ENCODE data around the gene CPAMD8. TPM values are rescaled to one million over a fixed set of nuclear protein-coding genes. Genes with fewer than 3 reads are reported as not detected.

The CPAMD8 gene
- total and polyA plus RNA-seq, 2 of the 8 experiments (the other 6 are each of a cell fraction or from before 2014, with no cell fraction given) = 6.1 to 9.2 TPM

GRCh38 chr19:17063428-17063827 lies 36.8 kb upstream of the CPAMD8 start:
- H4K8ac ChIP-seq (ENCODE audit: extremely low read depth, insufficient read depth, low read length) = no peak overlapping the region
- ChIA-PET CTCF (ENCODE audit: partially characterized antibody) (interaction anchor here (1.9 kb wide), 1 partner anchor 12 kb away, joined by 5 read pairs; no protein-coding TSS in a partner anchor), POLR2A (ENCODE audit: partially characterized antibody) (no interaction called here)
- peaks cover 18 to 32% (median 25%) of the 10 kb centered on the region in 4 experiments for H3K36me3 ChIP-seq (ENCODE audit: control insufficient read depth in 2 of 4, insufficient read depth in 4 of 4, low read length in 3 of 4)
- H3K9ac ChIP-seq (replicated peaks in 1 of 4; ENCODE audit: extremely low read depth in 1 of 4, low read depth in 3 of 4, low read length in 3 of 4) = no peak overlapping the region; a peak in 1 of 7 replicates
- peaks cover 2% of the 10 kb centered on the region; the same call in 1 of the 2 replicates for H3K79me1 ChIP-seq (ENCODE audit: low read depth, low read length)
- no peaks in the 10 kb centered on the region for H3K23me2 ChIP-seq (ENCODE audit: low read depth, low read length)
- H2AK5ac ChIP-seq (ENCODE audit: low read depth, low read length) = no peak overlapping the region
- no peak overlapping the region for H3K56ac ChIP-seq (replicated peaks; ENCODE audit: insufficient read length, low read depth, low read length)
- H3K4ac ChIP-seq (replicated peaks; ENCODE audit: insufficient read length, low read depth, low read length) = no peak overlapping the region
- H2AFZ ChIP-seq (ENCODE audit: low read length) = no peak overlapping the region
- H3K9me3 ChIP-seq (ENCODE audit: insufficient read depth in 2 of 2, low read depth in 1 of 2, low read length in 1 of 2) = peaks cover 11 to 15% of the 10 kb centered on the region in 2 experiments
- H4K91ac ChIP-seq (replicated peaks; ENCODE audit: insufficient read length, low read length) = no peak overlapping the region
- WGBS, 2 experiments (ENCODE audit: extremely low coverage in 1 of 2, insufficient coverage in 1 of 2, insufficient read length in 1 of 2, insufficient replicate concordance in 2 of 2, low coverage in 1 of 2, low lambda C conversion rate in 2 of 2, missing lambda C conversion rate in 1 of 2) = 95% methylated on average over 2 of the region's 2 CpGs; no CpG with 5 or more reads in 1 of the 2 experiments
- no peak overlapping the region for H2BK120ac ChIP-seq (replicated peaks; ENCODE audit: low read depth, low read length)
- H4K20me1 ChIP-seq (replicated peaks in 1 of 2; ENCODE audit: control insufficient read depth in 1 of 2, insufficient read depth in 2 of 2, low read length in 2 of 2) = peaks cover 2 to 3% of the 10 kb centered on the region in 2 experiments
- H3K27ac ChIP-seq (ENCODE audit: low read depth, low read length) = no peak overlapping the region
- H3K4me2 ChIP-seq (ENCODE audit: insufficient read depth in 1 of 2, low read depth in 2 of 2, low read length in 2 of 2) = no peak overlapping the region
- H2BK5ac ChIP-seq (ENCODE audit: low read depth, low read length) = no peak overlapping the region
- no peak overlapping the region for H3K18ac ChIP-seq (ENCODE audit: extremely low read depth, low read length)
- no peaks in the 10 kb centered on the region for H3K4me1 ChIP-seq (replicated peaks in 1 of 4; ENCODE audit: control insufficient read depth in 3 of 4, insufficient read depth in 4 of 4, low read length in 3 of 4)
- H2BK15ac ChIP-seq (ENCODE audit: low read length) = no peak overlapping the region
- FAIRE-seq (no peak), DNase-seq (ENCODE audit: low read depth in 1 of 2, low spot score in 2 of 2) (no peak)
- H2BK20ac ChIP-seq (ENCODE audit: low read length) = no peak overlapping the region
- peaks cover 0 to 32% of the 10 kb centered on the region in 2 experiments; a peak in 2 of 4 replicates for H3K79me2 ChIP-seq (ENCODE audit: control insufficient read depth in 1 of 2, insufficient read depth in 2 of 2, low read length in 2 of 2)
- H3K27me3 ChIP-seq (replicated peaks in 1 of 4; ENCODE audit: control insufficient read depth in 3 of 4, extremely low read depth in 1 of 4, insufficient read depth in 3 of 4, low read length in 3 of 4) = no peaks in the 10 kb centered on the region
- H3K14ac ChIP-seq (ENCODE audit: insufficient read length) = no peak overlapping the region
- H4K5ac ChIP-seq (ENCODE audit: insufficient read length, low read depth, low read length) = no peak overlapping the region
- no peak overlapping the region for H3K4me3 ChIP-seq (ENCODE audit: extremely low read depth in 1 of 4, insufficient read depth in 2 of 4, low read depth in 3 of 4, low read length in 4 of 4)
- H2BK12ac ChIP-seq (ENCODE audit: low read depth, low read length) = no peak overlapping the region
- H3K23ac ChIP-seq (ENCODE audit: insufficient read length) = no peak overlapping the region
- no peak for TF ChIP-seq ASH2L (IDR thresholded peaks at IDR 0.05; ENCODE audit: low read length)
- no peak for TF ChIP-seq KDM5A (IDR thresholded peaks at IDR 0.05; ENCODE audit: low read length)
- no peak for TF ChIP-seq SAP30 (IDR thresholded peaks at IDR 0.05; ENCODE audit: insufficient read depth, insufficient replicate concordance, low read length)
- TF ChIP-seq SP4 (IDR thresholded peaks at IDR 0.05; ENCODE audit: low read length) = no peak
- TF ChIP-seq RNF2 (IDR thresholded peaks at IDR 0.05; ENCODE audit: borderline replicate concordance, low read depth, low read length, missing control alignments, poor library complexity, severe bottlenecking) = no peak
- TF ChIP-seq YY1 (IDR thresholded peaks at IDR 0.05; ENCODE audit: low read depth, low read length) = no peak
- no peak for TF ChIP-seq NRF1 (IDR thresholded peaks at IDR 0.05; ENCODE audit: low read depth, low read length)
- no peak for TF ChIP-seq TAF1 (IDR thresholded peaks at IDR 0.05; ENCODE audit: low read depth, low read length)
- no peak for TF ChIP-seq CTCF (IDR thresholded peaks at IDR 0.05; ENCODE audit: control extremely low read depth in 1 of 3, insufficient read depth in 1 of 3, low read depth in 1 of 3, low read length in 3 of 3)
- TF ChIP-seq MAFK (IDR thresholded peaks at IDR 0.05; ENCODE audit: low read depth, low read length) = no peak

Measured in H1 (cell line).